H9 (cell line): ENCODE measurements around the gene ZNF521. TPM values are rescaled to one million over a fixed set of nuclear protein-coding genes. Genes with fewer than 3 reads are reported as not detected.

Source experiments
- DNase-seq: peaks from one replicate; pipeline ENCODE4 v3.0.0-alpha.2; 2017
- H2AFZ ChIP-seq: one replicate; pipeline ENCODE4 v1.6.1; 2013; ENCODE audit warnings: mild to moderate bottlenecking, low read length, control low read depth, moderate library complexity
- H2AK5ac ChIP-seq: 2 replicates; pipeline ENCODE4 v1.6.1; 2013; ENCODE audit warnings: low read length, control low read depth, mixed read lengths; ENCODE audit not compliant: insufficient read length
- H2BK120ac ChIP-seq: one replicate; pipeline ENCODE4 v1.6.1; 2013; ENCODE audit warnings: low read depth, mild to moderate bottlenecking, low read length, control low read depth, inconsistent platforms; ENCODE audit not compliant: poor library complexity, severe bottlenecking
- H2BK12ac ChIP-seq: 2 replicates; pipeline ENCODE4 v1.6.1; 2013; ENCODE audit warnings: low read length, control low read depth, mixed read lengths, low read depth; ENCODE audit not compliant: insufficient read length
- H2BK15ac ChIP-seq: 2 replicates; pipeline ENCODE4 v1.6.1; 2013; ENCODE audit warnings: low read depth, low read length, control low read depth
- H2BK20ac ChIP-seq: one replicate; pipeline ENCODE4 v1.6.1; 2013; ENCODE audit warnings: low read depth, mild to moderate bottlenecking, low read length, control low read depth, inconsistent platforms; ENCODE audit not compliant: poor library complexity, severe bottlenecking
- H2BK5ac ChIP-seq: 2 replicates; pipeline ENCODE4 v1.6.1; 2013; ENCODE audit warnings: low read length, control low read depth, mixed read lengths; ENCODE audit not compliant: insufficient read length
- H3K14ac ChIP-seq: 2 replicates; pipeline ENCODE4 v1.6.1; 2013; ENCODE audit warnings: low read length, control low read depth; ENCODE audit not compliant: insufficient read depth
- H3K18ac ChIP-seq: 2 replicates; pipeline ENCODE4 v1.6.1; 2013; ENCODE audit warnings: low read depth, mild to moderate bottlenecking, mixed read lengths, low read length, control low read depth; ENCODE audit not compliant: insufficient read length
- H3K23ac ChIP-seq: 2 replicates; pipeline ENCODE4 v1.6.1; 2013; ENCODE audit warnings: low read length, control low read depth, mixed read lengths, low read depth; ENCODE audit not compliant: insufficient read length
- H3K23me2 ChIP-seq: 2 replicates; pipeline ENCODE4 v1.6.1; 2013; ENCODE audit warnings: low read depth, mild to moderate bottlenecking, mixed read lengths, low read length, control low read depth; ENCODE audit not compliant: insufficient read length, poor library complexity, severe bottlenecking
- H3K27ac ChIP-seq: 2 replicates; pipeline ENCODE4 v1.5.1; 2013; ENCODE audit warnings: low read length, control low read depth, mixed read lengths, low read depth; ENCODE audit not compliant: insufficient read length
- H3K27me3 ChIP-seq: 2 replicates; pipeline ENCODE4 v1.6.1; 2013; ENCODE audit warnings: low read length, control low read depth, inconsistent platforms; ENCODE audit not compliant: insufficient read depth
- H3K4ac ChIP-seq: 2 replicates; pipeline ENCODE4 v1.6.1; 2013; ENCODE audit warnings: low read depth, mild to moderate bottlenecking, control low read depth, inconsistent platforms, low read length, moderate library complexity
- H3K4me1 ChIP-seq: 2 replicates; pipeline ENCODE4 v1.6.1; 2013; ENCODE audit warnings: low read length, control low read depth, inconsistent platforms; ENCODE audit not compliant: insufficient read depth
- H3K4me2 ChIP-seq: 2 replicates; pipeline ENCODE4 v1.6.1; 2013; ENCODE audit warnings: low read length, control low read depth, mixed read lengths; ENCODE audit not compliant: insufficient read length, insufficient read depth
- H3K56ac ChIP-seq: 2 replicates; pipeline ENCODE4 v1.6.1; 2013; ENCODE audit warnings: low read depth, mild to moderate bottlenecking, mixed read lengths, low read length, control low read depth; ENCODE audit not compliant: insufficient read length
- H3K79me1 ChIP-seq: 2 replicates; pipeline ENCODE4 v1.6.1; 2013; ENCODE audit warnings: low read depth, mild to moderate bottlenecking, moderate library complexity, low read length, control low read depth, inconsistent platforms; ENCODE audit not compliant: insufficient read depth, poor library complexity, severe bottlenecking
- H3K79me2 ChIP-seq: 2 replicates; pipeline ENCODE4 v1.6.1; 2013; ENCODE audit warnings: low read length, control low read depth, inconsistent platforms; ENCODE audit not compliant: insufficient read depth
- H3K9ac ChIP-seq: 2 replicates; pipeline ENCODE4 v1.6.1; 2013; ENCODE audit warnings: low read length, control low read depth, mixed read lengths; ENCODE audit not compliant: insufficient read length; ENCODE audit errors: extremely low read depth
- H3K9me3 ChIP-seq: one replicate; pipeline ENCODE4 v1.6.1; 2013; ENCODE audit warnings: low read depth, low read length, inconsistent platforms; ENCODE audit not compliant: control insufficient read depth
- H3T11ph ChIP-seq: one replicate; pipeline ENCODE4 v1.6.1; 2013; ENCODE audit warnings: mild to moderate bottlenecking, low read length, control low read depth, inconsistent platforms
- H4K20me1 ChIP-seq: one replicate; pipeline ENCODE4 v1.6.1; 2013; ENCODE audit not compliant: control insufficient read depth, insufficient read length, insufficient read depth
- H4K5ac ChIP-seq: 2 replicates; pipeline ENCODE4 v1.6.1; 2013; ENCODE audit warnings: low read depth, mild to moderate bottlenecking, mixed read lengths, low read length, control low read depth; ENCODE audit not compliant: insufficient read length
- H4K8ac ChIP-seq: replicated peaks from 2 replicates; pipeline ENCODE4 v1.6.1; 2013; ENCODE audit warnings: low read length, control low read depth, mixed read lengths, low read depth; ENCODE audit not compliant: insufficient read length
- H4K91ac ChIP-seq: 2 replicates; pipeline ENCODE4 v1.6.1; 2013; ENCODE audit warnings: low read depth, mild to moderate bottlenecking, moderate library complexity, mixed read lengths, low read length, control low read depth; ENCODE audit not compliant: insufficient read length
- H3K27ac Mint-ChIP-seq, 3 experiments: 2 replicates in 2 of 3; 3 replicates in 1 of 3; pipeline ENCODE4 v1.8.0; 2020 to 2021; ENCODE audit warnings: mixed read lengths in 3 of 3, mild to moderate bottlenecking in 1 of 3, moderate library complexity in 1 of 3
- H3K27me3 Mint-ChIP-seq: 2 replicates; pipeline ENCODE4 v1.8.0; 2021; ENCODE audit warnings: low read depth, mild to moderate bottlenecking, moderate library complexity, mixed read lengths
- H3K36me3 Mint-ChIP-seq, 3 experiments: 2 replicates in 2 of 3; 3 replicates in 1 of 3; pipeline ENCODE4 v1.8.0; 2020 to 2021; ENCODE audit warnings: low read depth in 3 of 3, mixed read lengths in 3 of 3; ENCODE audit not compliant: insufficient read depth in 1 of 3
- H3K4me1 Mint-ChIP-seq, 2 experiments: 2 replicates each; pipeline ENCODE4 v1.8.0; 2020; ENCODE audit warnings: mixed read lengths in 2 of 2
- H3K4me3 Mint-ChIP-seq, 2 experiments: 2 replicates in 1 of 2; 3 replicates in 1 of 2; pipeline ENCODE4 v1.8.0; 2020 to 2021; ENCODE audit warnings: mild to moderate bottlenecking in 2 of 2, mixed read lengths in 2 of 2, moderate library complexity in 1 of 2
- H3K9me3 Mint-ChIP-seq, 2 experiments: 2 replicates in 1 of 2; 3 replicates in 1 of 2; pipeline ENCODE4 v1.8.0; 2020; ENCODE audit warnings: mild to moderate bottlenecking in 2 of 2, mixed read lengths in 2 of 2, moderate library complexity in 1 of 2
- WGBS: extraction: QIAGEN DNeasy Blood & Tissue Kit; methylation state at CpG from one replicate; pipeline ENCODE4 v1.1.7; 2013; ENCODE audit warnings: missing lambda C conversion rate, low lambda C conversion rate, mixed read lengths; ENCODE audit not compliant: insufficient read length; ENCODE audit errors: extremely low coverage; 5-methylcytosine and 5-hydroxymethylcytosine counted together
- total RNA-seq: library from RNA; stranded (reverse); gene quantifications from 2 replicates; pipeline ENCODE4 v1.2.1, GENCODE V29; 2021
- TF ChIP-seq, protein P1 (sequence below): fragments of 200-600 bp; sonication (generic); conservative IDR thresholded peaks from 3 replicates; pipeline ENCODE4 v1.8.0; 2021; ENCODE audit warnings: antibody characterized with exemption, mild to moderate bottlenecking

The ZNF521 gene
- total RNA-seq, 1 experiment from 2014 or later = 3.3 TPM

DNA sequence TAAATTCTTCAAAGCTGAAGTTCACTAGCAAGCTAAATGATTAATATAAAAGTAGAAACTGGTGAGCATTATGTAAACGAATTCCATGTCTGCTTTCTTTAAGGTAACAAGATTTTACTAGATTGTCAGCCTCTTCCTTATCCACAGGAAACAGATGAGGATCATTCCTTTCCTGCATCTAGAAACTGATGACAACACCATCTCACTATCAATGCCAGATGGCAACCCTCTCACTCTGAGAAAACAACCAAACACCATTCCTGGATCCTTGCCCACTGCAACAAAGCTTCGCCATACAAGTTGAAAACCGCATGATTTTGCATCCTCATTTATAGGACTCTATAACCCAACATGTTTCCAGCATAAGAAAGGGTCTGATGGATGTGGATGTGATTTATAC, 122.9 kb downstream of the ZNF521 start:
- Histone ChIP-seq H3K27ac (no peak overlapping the region), H2BK20ac (no peak overlapping the region), H3K9ac (no peak overlapping the region), H2BK15ac (no peak overlapping the region), H4K91ac (no peak overlapping the region), H3K4me1 (no peaks in the 10 kb centered on the region), H3K14ac (no peak overlapping the region), H2AFZ (no peak overlapping the region), H3K79me2 (no peaks in the 10 kb centered on the region), H4K8ac (no peak overlapping the region), H2BK120ac (no peak overlapping the region), H3K27me3 (no peaks in the 10 kb centered on the region), H3K23me2 (no peaks in the 10 kb centered on the region), H3K23ac (no peak overlapping the region), H3K56ac (no peak overlapping the region), H2BK5ac (no peak overlapping the region), H2AK5ac (no peak overlapping the region), H3K79me1 (no peaks in the 10 kb centered on the region), H4K5ac (no peak overlapping the region), H4K20me1 (no peaks in the 10 kb centered on the region), H3K4ac (no peak overlapping the region), H3K4me2 (no peak overlapping the region), H3K9me3 (no peaks in the 10 kb centered on the region), H2BK12ac (no peak overlapping the region), H3T11ph (no peak overlapping the region), H3K18ac (no peak overlapping the region)
- no peak for DNase-seq
- H3K27me3 Mint-ChIP-seq = no peaks in the 10 kb centered on the region
- TF ChIP-seq, protein P1, sequence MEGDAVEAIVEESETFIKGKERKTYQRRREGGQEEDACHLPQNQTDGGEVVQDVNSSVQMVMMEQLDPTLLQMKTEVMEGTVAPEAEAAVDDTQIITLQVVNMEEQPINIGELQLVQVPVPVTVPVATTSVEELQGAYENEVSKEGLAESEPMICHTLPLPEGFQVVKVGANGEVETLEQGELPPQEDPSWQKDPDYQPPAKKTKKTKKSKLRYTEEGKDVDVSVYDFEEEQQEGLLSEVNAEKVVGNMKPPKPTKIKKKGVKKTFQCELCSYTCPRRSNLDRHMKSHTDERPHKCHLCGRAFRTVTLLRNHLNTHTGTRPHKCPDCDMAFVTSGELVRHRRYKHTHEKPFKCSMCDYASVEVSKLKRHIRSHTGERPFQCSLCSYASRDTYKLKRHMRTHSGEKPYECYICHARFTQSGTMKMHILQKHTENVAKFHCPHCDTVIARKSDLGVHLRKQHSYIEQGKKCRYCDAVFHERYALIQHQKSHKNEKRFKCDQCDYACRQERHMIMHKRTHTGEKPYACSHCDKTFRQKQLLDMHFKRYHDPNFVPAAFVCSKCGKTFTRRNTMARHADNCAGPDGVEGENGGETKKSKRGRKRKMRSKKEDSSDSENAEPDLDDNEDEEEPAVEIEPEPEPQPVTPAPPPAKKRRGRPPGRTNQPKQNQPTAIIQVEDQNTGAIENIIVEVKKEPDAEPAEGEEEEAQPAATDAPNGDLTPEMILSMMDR = no peak
- no peak overlapping the region for H3K4me3 Mint-ChIP-seq
- no peak overlapping the region for H3K27ac Mint-ChIP-seq
- peaks cover 0 to 25% (median 16%) of the 10 kb centered on the region in 3 experiments; a peak in 4 of 7 replicates for H3K36me3 Mint-ChIP-seq
- peaks cover 7 to 19% of the 10 kb centered on the region in 2 experiments for H3K4me1 Mint-ChIP-seq
- no CpG with 5 or more reads among the region's 3 CpGs for WGBS
- no peaks in the 10 kb centered on the region for H3K9me3 Mint-ChIP-seq
